ENCODE measurements around the gene C10orf90. TPM values are rescaled to one million over a fixed set of nuclear protein-coding genes. Genes with fewer than 3 reads are reported as not detected.

The C10orf90 gene
- total RNA-seq, 1 experiment from 2014 or later = 0.67 TPM

- H3K4me1 ChIP-seq (ENCODE audit: control insufficient read depth, insufficient read depth, low read length) = no peaks in the 10 kb centered on the region
- no peak for TF ChIP-seq TCF7L2 (IDR thresholded peaks at IDR 0.05; ENCODE audit: low read depth, low read length)
- no peak for TF ChIP-seq REST (IDR thresholded peaks at IDR 0.05; ENCODE audit: insufficient read depth in 1 of 2, low read depth in 2 of 2, low read length in 1 of 2)
- no peak for TF ChIP-seq POLR2AphosphoS5 (IDR thresholded peaks at IDR 0.05; ENCODE audit: low read depth, low read length)
- no peak for TF ChIP-seq CTCF (IDR thresholded peaks at IDR 0.05)
- no peak for TF ChIP-seq SIN3A (IDR thresholded peaks at IDR 0.05; ENCODE audit: borderline replicate concordance, insufficient read depth, low read depth, low read length)
- intact Hi-C loops (cut with micrococcal nuclease; ENCODE audit: unreplicated experiment) = no loop called here
- no peak overlapping the region for H3K4me3 ChIP-seq (ENCODE audit: low read depth in 2 of 2, low read length in 2 of 2)
- ATAC-seq (no peak), DNase-seq (ENCODE audit: low read depth, low spot score) (no peak)
- no peaks in the 10 kb centered on the region for H3K36me3 ChIP-seq (ENCODE audit: control insufficient read depth, insufficient read depth, low read length)
- CTCF ChIA-PET = no interaction called here
- no TSS peak for BruUV-seq (replicated peaks)
- in situ Hi-C loops (cut with HindIII; ENCODE audit: low pct_unique_long_range_greater_than_20kb, low sequenced_read_pairs) = no loop called here
- H3K9me3 ChIP-seq (ENCODE audit: control insufficient read depth, insufficient read depth, low read depth, low read length) = no peaks in the 10 kb centered on the region
- no peak overlapping the region for H3K27ac ChIP-seq (ENCODE audit: low read length)
- peaks cover 6% of the 10 kb centered on the region for H3K27me3 ChIP-seq (ENCODE audit: control insufficient read depth, insufficient read depth, low read length)
- POLR2A ChIA-PET = no interaction called here
Measured at GRCh38 chr10:126661356-126661755, 9.1 kb downstream of the C10orf90 start.

GRCh38 chr10:126659750-126660149, 10.7 kb downstream of the C10orf90 start:
- Histone ChIP-seq H3K9me3 (ENCODE audit: control insufficient read depth, insufficient read depth, low read depth, low read length) (no peaks in the 10 kb centered on the region), H3K27me3 (ENCODE audit: control insufficient read depth, insufficient read depth, low read length) (peaks cover 6% of the 10 kb centered on the region), H3K27ac (ENCODE audit: low read length) (no peak overlapping the region), H3K4me1 (ENCODE audit: control insufficient read depth, insufficient read depth, low read length) (no peaks in the 10 kb centered on the region), H3K36me3 (ENCODE audit: control insufficient read depth, insufficient read depth, low read length) (no peaks in the 10 kb centered on the region), H3K4me3 (ENCODE audit: low read depth in 2 of 2, low read length in 2 of 2) (no peak overlapping the region)
- in situ Hi-C loops (cut with HindIII; ENCODE audit: low pct_unique_long_range_greater_than_20kb, low sequenced_read_pairs) (no loop called here), intact Hi-C loops (cut with micrococcal nuclease; ENCODE audit: unreplicated experiment) (no loop called here)
- no TSS peak for BruUV-seq (replicated peaks)
- no peak for TF ChIP-seq REST (IDR thresholded peaks at IDR 0.05; ENCODE audit: insufficient read depth in 1 of 2, low read depth in 2 of 2, low read length in 1 of 2)
- TF ChIP-seq TCF7L2 (IDR thresholded peaks at IDR 0.05; ENCODE audit: low read depth, low read length) = no peak
- ATAC-seq = no peak
- POLR2A ChIA-PET = no interaction called here
- CTCF ChIA-PET = no interaction called here
- no peak for DNase-seq (ENCODE audit: low read depth, low spot score)
